IMR-90 (cell line): ENCODE data around the gene HSPD1. TPM values are rescaled to one million over a fixed set of nuclear protein-coding genes. Genes with fewer than 3 reads are reported as not detected.

Experiments used
- ATAC-seq: fragments of 200-7000 bp; cut with Tn5 transposase; 2 replicates; pipeline ENCODE4 v1.9.1; 2020; ENCODE audit warnings: low read depth, mild to moderate bottlenecking, moderate library complexity
- BruUV-seq: library from RNA; stranded (reverse); fragments of 400-500 nt; replicated peaks from 2 replicates; lab custom pipeline; 2021; lab: Mats Ljungman, UMichigan
- CTCF ChIA-PET: fragments of 300-600 bp; formaldehyde crosslinking; extraction: SDS; loops from one replicate; lab custom pipeline; 2021; ENCODE audit warnings: antibody characterized with exemption; lab: Yijun Ruan, JAX
- POLR2A ChIA-PET: fragments of 300-600 bp; sonication (Branson Sonifier 250); formaldehyde crosslinking; loops from one replicate; lab custom pipeline; 2022; ENCODE audit warnings: antibody characterized with exemption; ENCODE audit not compliant: unreplicated experiment; lab: Charles Lee
- DNase-seq: peaks from one replicate; pipeline ENCODE4 v3.0.0; 2013
- H2AFZ ChIP-seq: replicated peaks from 2 replicates; pipeline ENCODE3; 2013; ENCODE audit warnings: low read length, mild to moderate bottlenecking; ENCODE audit not compliant: poor library complexity
- H2AK5ac ChIP-seq: 2 replicates; pipeline ENCODE4 v1.6.1; 2013; ENCODE audit warnings: low read depth, low read length, inconsistent platforms
- H2AK9ac ChIP-seq: replicated peaks from 2 replicates; pipeline ENCODE3; 2013; ENCODE audit warnings: mild to moderate bottlenecking, low read depth, low read length, moderate library complexity; ENCODE audit not compliant: poor library complexity
- H2BK120ac ChIP-seq: 2 replicates; pipeline ENCODE4 v1.6.1; 2013; ENCODE audit warnings: low read depth, low read length, inconsistent platforms
- H2BK15ac ChIP-seq: 3 replicates; pipeline ENCODE4 v1.6.1; 2013; ENCODE audit warnings: low read depth, low read length, inconsistent platforms
- H2BK20ac ChIP-seq: 2 replicates; pipeline ENCODE4 v1.6.1; 2013; ENCODE audit warnings: low read depth, mild to moderate bottlenecking, inconsistent platforms, low read length, moderate library complexity
- H2BK5ac ChIP-seq: 2 replicates; pipeline ENCODE4 v1.6.1; 2013; ENCODE audit warnings: mild to moderate bottlenecking, low read depth, low read length, inconsistent platforms; ENCODE audit not compliant: poor library complexity, severe bottlenecking
- H3K14ac ChIP-seq: replicated peaks from 2 replicates; pipeline ENCODE4 v1.6.1; 2013; ENCODE audit warnings: low read depth, low read length, inconsistent platforms
- H3K18ac ChIP-seq: 2 replicates; pipeline ENCODE4 v1.6.1; 2013; ENCODE audit warnings: low read depth, low read length, control low read depth
- H3K23ac ChIP-seq: 2 replicates; pipeline ENCODE4 v1.6.1; 2013; ENCODE audit warnings: low read depth, low read length, inconsistent platforms
- H3K27ac ChIP-seq: 2 replicates; pipeline ENCODE4 v1.5.1; 2013; ENCODE audit warnings: mild to moderate bottlenecking, control low read depth, low read length; ENCODE audit not compliant: insufficient read depth
- H3K27me3 ChIP-seq: 2 replicates; pipeline ENCODE4 v1.6.1; 2013; ENCODE audit warnings: low read length; ENCODE audit not compliant: control insufficient read depth, insufficient read depth
- H3K36me3 ChIP-seq: 2 replicates; pipeline ENCODE4 v1.6.1; 2013; ENCODE audit warnings: low read length, mixed read lengths; ENCODE audit not compliant: control insufficient read depth, insufficient read depth
- H3K4ac ChIP-seq: 2 replicates; pipeline ENCODE4 v1.6.1; 2013; ENCODE audit warnings: low read depth, low read length, inconsistent platforms
- H3K4me1 ChIP-seq: 2 replicates; pipeline ENCODE4 v1.6.1; 2013; ENCODE audit warnings: low read length, mixed read lengths; ENCODE audit not compliant: control insufficient read depth, insufficient read depth
- H3K4me2 ChIP-seq: 2 replicates; pipeline ENCODE4 v1.6.1; 2013; ENCODE audit warnings: low read depth, mild to moderate bottlenecking, control low read depth, low read length, moderate library complexity
- H3K4me3 ChIP-seq: 2 replicates; pipeline ENCODE4 v1.5.1; 2013; ENCODE audit warnings: low read depth, mild to moderate bottlenecking, control low read depth, low read length, moderate library complexity; ENCODE audit not compliant: insufficient read depth
- H3K56ac ChIP-seq: 2 replicates; pipeline ENCODE4 v1.6.1; 2013; ENCODE audit warnings: low read length, inconsistent platforms; ENCODE audit not compliant: insufficient read depth; ENCODE audit errors: extremely low read depth
- H3K79me1 ChIP-seq, 2 experiments: 2 replicates each; pipeline ENCODE4 v1.6.1; 2013; ENCODE audit warnings: low read length in 2 of 2, inconsistent platforms in 1 of 2, low read depth in 1 of 2
- H3K9ac ChIP-seq: 2 replicates; pipeline ENCODE4 v1.6.1; 2013; ENCODE audit warnings: low read depth, low read length, control low read depth
- H3K9me1 ChIP-seq: 2 replicates; pipeline ENCODE4 v1.6.1; 2013; ENCODE audit warnings: low read length, inconsistent platforms; ENCODE audit not compliant: insufficient read depth
- H3K9me3 ChIP-seq: 2 replicates; pipeline ENCODE4 v1.6.1; 2013; ENCODE audit warnings: low read length; ENCODE audit not compliant: control insufficient read depth, insufficient read depth
- H4K20me1 ChIP-seq: 2 replicates; pipeline ENCODE4 v1.6.1; 2013; ENCODE audit warnings: low read length, inconsistent platforms; ENCODE audit not compliant: insufficient read depth
- H4K5ac ChIP-seq: 2 replicates; pipeline ENCODE4 v1.6.1; 2013; ENCODE audit warnings: mild to moderate bottlenecking, low read depth, low read length, control low read depth
- H4K8ac ChIP-seq, 2 experiments: 2 replicates each; pipeline ENCODE4 v1.6.1; 2013; ENCODE audit warnings: low read depth in 2 of 2, low read length in 2 of 2, control low read depth in 1 of 2, inconsistent platforms in 1 of 2
- H4K91ac ChIP-seq: 2 replicates; pipeline ENCODE4 v1.6.1; 2013; ENCODE audit warnings: low read depth, low read length, inconsistent platforms; ENCODE audit not compliant: insufficient read depth
- BHLHE40 ChIP-seq: fragments of 150-350 bp; IDR thresholded peaks from 2 replicates; pipeline ENCODE4 v1.6.1; 2016; ENCODE audit warnings: mild to moderate bottlenecking, low read depth, low read length
- CEBPB ChIP-seq: IDR thresholded peaks from 2 replicates; pipeline ENCODE4 v1.6.1; 2012; ENCODE audit warnings: low read depth, low read length, improper control_type of control experiment
- CHD1 ChIP-seq: IDR thresholded peaks from 2 replicates; pipeline ENCODE4 v1.6.1; 2012; ENCODE audit warnings: low read depth, low read length, improper control_type of control experiment
- CTCF ChIP-seq: conservative IDR thresholded peaks from 2 replicates; pipeline ENCODE4 v1.5.1; 2012; ENCODE audit warnings: mild to moderate bottlenecking, low read depth, low read length, improper control_type of control experiment
- FOS ChIP-seq: fragments of 150-350 bp; IDR thresholded peaks from 2 replicates; pipeline ENCODE4 v1.6.1; 2016; ENCODE audit warnings: low read depth, low read length
- MAFK ChIP-seq: IDR thresholded peaks from 2 replicates; pipeline ENCODE4 v1.6.1; 2012; ENCODE audit warnings: low read depth, low read length, improper control_type of control experiment
- MAZ ChIP-seq: IDR thresholded peaks from 2 replicates; pipeline ENCODE4 v1.6.1; 2012; ENCODE audit warnings: low read depth, mild to moderate bottlenecking, low read length, improper control_type of control experiment, moderate library complexity, borderline replicate concordance
- NFE2L2 ChIP-seq: fragments of 150-350 bp; IDR thresholded peaks from 2 replicates; pipeline ENCODE4 v1.6.1; 2016; ENCODE audit warnings: low read depth, mild to moderate bottlenecking, low read length
- POLR2A ChIP-seq: IDR thresholded peaks from 2 replicates; pipeline ENCODE4 v1.6.1; 2012; ENCODE audit warnings: mild to moderate bottlenecking, low read depth, low read length
- RAD21 ChIP-seq: IDR thresholded peaks from 2 replicates; pipeline ENCODE4 v1.6.1; 2012; ENCODE audit warnings: low read length, improper control_type of control experiment
- RCOR1 ChIP-seq: IDR thresholded peaks from 2 replicates; pipeline ENCODE4 v1.6.1; 2012; ENCODE audit warnings: mild to moderate bottlenecking, low read length, improper control_type of control experiment; ENCODE audit not compliant: insufficient replicate concordance
- RFX5 ChIP-seq: IDR thresholded peaks from 2 replicates; pipeline ENCODE4 v1.8.0; 2012; ENCODE audit warnings: low read depth, mild to moderate bottlenecking, low read length, moderate library complexity
- SMC3 ChIP-seq: fragments of 150-350 bp; IDR thresholded peaks from 2 replicates; pipeline ENCODE4 v1.6.1; 2016; ENCODE audit warnings: low read depth, mild to moderate bottlenecking, antibody characterized with exemption, low read length, moderate library complexity
- WGBS, 2 experiments: methylation state at CpG; one replicate each; pipeline versions ENCODE4 v1.1.5 to v1.1.7; 2013; ENCODE audit warnings: missing lambda C conversion rate in 2 of 2; ENCODE audit not compliant: insufficient read length in 1 of 2; ENCODE audit errors: extremely low coverage in 2 of 2; 5-methylcytosine and 5-hydroxymethylcytosine counted together
- dilution Hi-C: fragments of 300-500 bp; cut with HindIII; formaldehyde crosslinking; loops from one replicate; pipeline ENCODE4 v1.14.3; 2018; ENCODE audit warnings: low sequenced_read_pairs; ENCODE audit not compliant: unreplicated experiment
- in situ Hi-C: fragments of 300-500 bp; cut with MboI; formaldehyde crosslinking; loops from 3 replicates; pipeline ENCODE4 v1.14.3; 2019; ENCODE audit warnings: low sequenced_read_pairs, inconsistent platforms, mixed read lengths
- intact Hi-C: fragments of 100-400 bp; cut with micrococcal nuclease; formaldehyde crosslinking; loops from 2 replicates; pipeline ENCODE4 v1.10.0; 2022
- polyA plus RNA-seq, 3 experiments: library from polyadenylated mRNA; depleted of rRNA; stranded (reverse); fragments of >200 nt; gene quantifications; 2 replicates each; pipeline ENCODE4 v1.2.3, GENCODE V29; 2012; ENCODE audit warnings: low replicate concordance in 1 of 3
- total RNA-seq: library from RNA; depleted of rRNA; stranded (reverse); fragments of >200 nt; gene quantifications from 2 replicates; pipeline ENCODE4 v1.2.3, GENCODE V29; 2012
- TF ChIP-seq, protein P1 (sequence below): fragments of 150-350 bp; IDR thresholded peaks from 2 replicates; pipeline ENCODE4 v1.6.1; 2017; ENCODE audit warnings: mild to moderate bottlenecking, antibody characterized with exemption, low read length, low read depth
- TF ChIP-seq, protein P2 (sequence below): fragments of 150-350 bp; IDR thresholded peaks from 2 replicates; pipeline ENCODE4 v1.6.1; 2016; ENCODE audit warnings: low read depth, mild to moderate bottlenecking, low read length, moderate library complexity, borderline replicate concordance

Gene HSPD1
- total and polyA plus RNA-seq, 2 of the 4 experiments (the other 2 are of a cell fraction), result 171 TPM

- intact Hi-C loops, result loop anchor here (5.0 kb wide), 2 partner anchors 158 to 193 kb away; partner anchors contain the start of gene MARS2
- Histone ChIP-seq H3K18ac (peak overlapping the region; percentile 28; the same call in 1 of the 2 replicates), H2AK9ac (no peak overlapping the region), H4K20me1 (no peaks in the 10 kb centered on the region; the same call in 1 of the 2 replicates), H3K9me1 (0 out of 2 replicates have a peak, but pooled peaks cover 3% of the 10 kb centered on the region), H2BK20ac (no peak overlapping the region), H4K5ac (peak overlapping the region; percentile 33; the same call in 1 of the 2 replicates), H3K27me3 (no peaks in the 10 kb centered on the region), H3K14ac (peak overlapping the region; percentile 89; the same call in 1 of the 2 replicates), H3K4me2 (peak overlapping the region; percentile 83; the same call in 1 of the 2 replicates), H3K27ac (no peak overlapping the region), H3K79me1 (0 out of 4 replicates have a peak, but pooled peaks cover 0 to 8% of the 10 kb centered on the region in 2 experiments), H3K4me3 (peak overlapping the region; percentile 80; the same call in 1 of the 2 replicates), H3K9ac (peak overlapping the region; percentile 80; the same call in 1 of the 2 replicates), H3K9me3 (no peaks in the 10 kb centered on the region), H3K4ac (peak overlapping the region; percentile 90; the same call in 1 of the 2 replicates), H3K56ac (peak overlapping the region; percentile 58; the same call in 1 of the 2 replicates), H3K36me3 (no peaks in the 10 kb centered on the region), H4K8ac (peak overlapping the region; percentile 40 to 87; a peak in 3 of 4 replicates), H2AK5ac (no peak overlapping the region), H2BK15ac (0 out of 3 replicates have a peak overlapping the region, but pooled peaks have one; percentile 2), H2AFZ (peak overlapping the region; percentile 68), H4K91ac (no peak overlapping the region; the same call in 1 of the 2 replicates), H2BK5ac (peak overlapping the region; percentile 83), H3K4me1 (peaks cover 4% of the 10 kb centered on the region; the same call in 1 of the 2 replicates), H3K23ac (peak overlapping the region; percentile 79; the same call in 1 of the 2 replicates), H2BK120ac (no peak overlapping the region; the same call in 1 of the 2 replicates)
- CTCF ChIA-PET, result no interaction called here
- no TSS peak for BruUV-seq
- DNase-seq, result no peak
- POLR2A ChIA-PET, result no interaction called here
- dilution Hi-C loops, result no loop called here
- in situ Hi-C loops, result loop anchor here (10.0 kb wide), 1 partner anchor 190 kb away; the partner anchor contains the start of gene MARS2
- WGBS, 2 experiments, result no CpG with 5 or more reads among the region's 3 CpGs
- no peak for ATAC-seq
- TF ChIP-seq, protein P1, sequence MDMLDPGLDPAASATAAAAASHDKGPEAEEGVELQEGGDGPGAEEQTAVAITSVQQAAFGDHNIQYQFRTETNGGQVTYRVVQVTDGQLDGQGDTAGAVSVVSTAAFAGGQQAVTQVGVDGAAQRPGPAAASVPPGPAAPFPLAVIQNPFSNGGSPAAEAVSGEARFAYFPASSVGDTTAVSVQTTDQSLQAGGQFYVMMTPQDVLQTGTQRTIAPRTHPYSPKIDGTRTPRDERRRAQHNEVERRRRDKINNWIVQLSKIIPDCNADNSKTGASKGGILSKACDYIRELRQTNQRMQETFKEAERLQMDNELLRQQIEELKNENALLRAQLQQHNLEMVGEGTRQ, result no peak
- TF ChIP-seq RCOR1 (no peak), RFX5 (no peak), BHLHE40 (no peak), FOS (no peak), SMC3 (no peak), MAFK (no peak), POLR2A (no peak), NFE2L2 (no peak), CTCF (no peak), MAZ (no peak), CEBPB (no peak), CHD1 (no peak), RAD21 (no peak)
- TF ChIP-seq, protein P2, sequence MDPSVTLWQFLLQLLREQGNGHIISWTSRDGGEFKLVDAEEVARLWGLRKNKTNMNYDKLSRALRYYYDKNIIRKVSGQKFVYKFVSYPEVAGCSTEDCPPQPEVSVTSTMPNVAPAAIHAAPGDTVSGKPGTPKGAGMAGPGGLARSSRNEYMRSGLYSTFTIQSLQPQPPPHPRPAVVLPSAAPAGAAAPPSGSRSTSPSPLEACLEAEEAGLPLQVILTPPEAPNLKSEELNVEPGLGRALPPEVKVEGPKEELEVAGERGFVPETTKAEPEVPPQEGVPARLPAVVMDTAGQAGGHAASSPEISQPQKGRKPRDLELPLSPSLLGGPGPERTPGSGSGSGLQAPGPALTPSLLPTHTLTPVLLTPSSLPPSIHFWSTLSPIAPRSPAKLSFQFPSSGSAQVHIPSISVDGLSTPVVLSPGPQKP, result no peak
These were observed 15.1 kb upstream of the HSPD1 start for GRCh38 chr2:197514754-197515153.
